GM19240 (cell line): Measurements from ENCODE around the gene OARD1.
"Not testable (repeated sequence)": the region's sequence is repeated elsewhere in the genome, so short reads cannot be mapped to it uniquely, and the experiment has no call there.

Source experiments
- DNase-seq: peaks from one replicate; pipeline ENCODE4 v3.0.0; 2011; ENCODE audit warnings: low spot score; ENCODE audit not compliant: insufficient read length

OARD1 gene

DNA sequence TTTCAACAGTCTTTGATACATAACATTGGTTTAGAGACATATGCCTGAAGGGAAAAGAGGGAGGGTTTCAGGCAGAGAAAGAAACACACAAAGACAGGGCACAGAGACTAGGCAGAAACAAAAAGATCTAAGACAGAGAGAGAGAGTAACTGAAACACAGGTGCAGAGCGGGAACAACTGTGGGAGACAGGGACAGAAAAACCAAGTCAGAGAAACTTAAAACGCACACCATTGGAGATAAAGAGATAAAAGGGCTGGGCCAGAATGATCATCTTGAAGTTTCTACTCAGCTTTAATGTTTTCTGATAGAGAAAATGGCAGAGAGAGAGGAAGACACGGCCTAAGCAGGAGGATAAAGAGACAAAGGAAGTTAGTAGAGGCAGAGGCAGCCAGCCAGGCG is 44.9 kb downstream of the OARD1 start:
- no peak for DNase-seq

DNA sequence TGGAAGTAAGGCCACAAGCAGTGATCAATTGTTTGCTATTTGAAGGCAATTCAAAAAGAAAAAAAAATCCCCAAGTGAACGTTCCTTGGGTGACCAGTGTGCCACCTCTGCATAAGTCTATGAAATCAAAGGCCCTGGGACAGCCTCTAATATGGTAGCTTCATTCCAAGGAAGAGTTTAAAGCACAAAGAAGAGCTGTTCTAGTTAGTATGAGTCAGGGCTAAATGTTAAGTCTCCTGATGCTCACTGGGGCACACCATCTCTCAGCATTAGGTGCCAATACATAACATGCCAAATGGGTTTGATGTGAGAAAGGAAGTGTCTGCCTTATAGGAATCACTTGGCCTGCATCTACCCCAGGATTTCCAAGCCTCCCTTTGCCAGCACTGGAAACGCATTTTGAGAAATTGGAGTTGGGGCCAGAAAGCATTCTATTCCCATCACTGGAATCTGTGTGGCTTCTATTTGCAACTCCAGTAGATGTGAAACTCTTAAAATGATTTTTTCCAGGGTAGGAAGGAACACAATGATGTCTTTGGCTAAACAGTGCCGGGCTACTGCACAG is 46.1 kb downstream of the OARD1 start:
- DNase-seq: no peak

DNA sequence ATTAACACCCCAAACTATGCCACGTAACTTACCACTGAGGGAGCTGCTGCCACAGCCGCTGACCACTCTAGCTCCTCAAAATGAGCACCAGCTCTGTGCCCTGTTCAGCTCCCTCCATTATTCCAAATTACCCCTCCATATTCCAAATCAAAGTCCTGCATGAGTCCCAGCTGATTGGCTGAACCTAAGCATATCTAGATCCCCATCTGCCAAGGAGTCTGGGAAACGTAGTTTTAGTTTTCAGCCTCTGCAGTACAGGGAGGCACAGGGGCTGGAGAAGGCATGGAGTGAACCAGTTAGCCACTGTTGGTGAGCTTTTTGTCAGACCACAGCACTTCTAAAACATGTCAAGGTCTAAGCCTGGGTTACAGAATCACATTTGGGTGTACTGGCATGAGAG is 49.0 kb downstream of the OARD1 start:
- no peak for DNase-seq

DNA sequence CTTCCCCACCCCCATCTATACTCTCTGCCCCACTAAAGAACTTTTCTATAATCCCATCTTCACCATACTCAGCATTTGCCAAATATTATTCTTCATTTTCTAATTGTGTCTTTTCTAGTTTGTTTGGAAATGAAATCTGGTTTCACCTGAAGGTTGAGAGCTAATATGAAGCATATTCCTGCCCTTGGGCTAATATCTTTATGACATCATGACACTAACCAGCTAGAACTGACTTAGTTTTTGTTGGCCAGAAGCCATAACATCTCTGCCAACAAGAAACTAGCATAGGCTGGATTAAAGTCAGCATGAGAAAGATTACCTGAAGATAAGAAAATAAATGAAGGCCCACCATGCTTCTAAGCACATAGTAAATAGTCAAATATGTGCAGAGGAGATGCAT is 49.9 kb downstream of the OARD1 start:
- no peak for DNase-seq

DNA sequence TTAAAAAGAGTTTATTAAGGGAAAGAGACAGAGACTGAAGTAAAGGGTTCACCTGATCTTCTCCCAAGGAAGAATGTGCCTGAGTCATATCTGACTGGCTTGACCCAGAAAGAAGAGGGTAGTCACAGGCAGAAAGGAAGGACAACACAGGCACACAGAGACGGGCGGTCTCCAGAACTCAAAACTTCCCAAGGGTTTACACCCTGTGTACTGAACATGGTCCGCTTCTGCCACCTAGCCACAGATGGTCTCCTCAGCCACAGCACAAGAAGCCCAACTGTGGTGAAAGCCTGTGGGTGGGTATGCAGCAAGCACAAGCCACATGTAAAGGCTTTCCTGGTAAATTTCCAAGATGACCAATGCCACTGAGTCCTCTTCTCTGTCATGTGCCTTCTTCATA is 50.3 kb downstream of the OARD1 start:
- no peak for DNase-seq

DNA sequence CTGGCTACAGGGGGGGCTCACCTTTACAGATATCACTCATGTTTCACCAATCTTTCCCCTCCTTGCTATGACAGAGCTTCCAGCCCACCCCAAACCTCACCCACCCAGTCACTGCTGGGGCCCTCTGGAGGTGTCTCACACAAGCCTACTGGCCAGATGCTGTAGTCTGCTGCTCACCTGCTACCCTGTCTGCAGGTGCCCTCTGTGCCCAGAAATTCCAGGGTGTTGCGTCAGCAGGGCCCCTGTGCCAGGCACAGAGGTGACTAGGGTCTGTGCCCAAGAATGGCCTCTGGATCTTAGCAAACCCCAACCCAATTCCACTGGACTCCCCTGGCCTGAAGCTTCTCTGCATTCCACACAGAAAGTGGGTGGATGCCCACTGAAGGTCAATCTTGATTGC is 54.5 kb downstream of the OARD1 start:
- no peak for DNase-seq

DNA sequence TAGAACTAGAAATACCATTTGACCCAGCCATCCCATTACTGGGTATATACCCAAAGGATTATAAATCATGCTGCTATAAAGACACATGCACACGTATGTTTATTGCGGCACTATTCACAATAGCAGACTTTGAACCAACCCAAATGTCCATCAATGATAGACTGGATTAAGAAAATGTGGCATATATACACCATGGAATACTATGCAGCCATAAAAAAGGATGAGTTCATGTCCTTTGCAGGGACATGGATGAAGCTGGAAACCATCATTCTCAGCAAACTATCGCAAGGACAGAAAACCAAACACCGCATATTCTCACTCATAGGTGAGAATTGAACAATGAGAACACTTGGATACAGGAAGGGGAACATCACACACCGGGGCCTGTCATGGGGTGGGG is 56.3 kb downstream of the OARD1 start:
- DNase-seq: not testable (repeated sequence)

DNA sequence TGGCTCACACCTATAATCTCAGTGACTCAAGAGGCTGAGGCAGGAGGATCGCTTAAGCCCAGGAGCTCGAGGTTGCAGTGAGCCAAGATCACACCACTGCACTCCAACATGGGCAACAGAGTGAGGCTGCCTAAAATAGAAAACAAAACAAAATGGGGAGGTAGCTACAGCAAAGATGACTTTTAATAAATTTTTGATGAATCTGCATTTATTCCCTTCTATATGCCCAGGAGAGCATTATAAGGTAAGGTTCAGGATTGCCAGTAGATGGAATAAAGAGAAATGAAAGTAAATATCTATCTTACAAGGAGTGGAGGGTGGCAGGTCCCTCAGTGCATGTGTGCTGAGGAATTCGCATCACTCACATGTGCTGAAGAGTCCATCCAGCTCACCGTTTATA is 57.4 kb downstream of the OARD1 start:
- no peak for DNase-seq
